Amniotic epithelial cell (primary cell): ENCODE data around the gene RETN.

Experiments used
- DNase-seq: peaks from one replicate; pipeline ENCODE4 v3.0.0-alpha.2; 2010; ENCODE audit warnings: low read depth

The RETN gene

GRCh38 chr19:7668842-7669241 lies at the start of gene RETN:
Gene RETN (plus strand): TSS chr19:7669049. CDS start chr19:7669327, 278 bp downstream.
- DNase-seq = no peak

GRCh38 chr19:7619671-7620441 lies 49.0 kb upstream of the RETN start:
- no peak for DNase-seq

GRCh38 chr19:7620442-7621412 lies 48.1 kb upstream of the RETN start:
- DNase-seq = no peak

- DNase-seq = no peak
Measured at GRCh38 chr19:7622933-7623685, 45.7 kb upstream of the RETN start.

GRCh38 chr19:7623725-7624603 lies 44.9 kb upstream of the RETN start:
- DNase-seq = no peak

GRCh38 chr19:7624810-7625209 lies 44.0 kb upstream of the RETN start:
- no peak for DNase-seq

GRCh38 chr19:7625763-7626372 lies 43.0 kb upstream of the RETN start:
- no peak for DNase-seq

GRCh38 chr19:7627166-7627565 lies 41.7 kb upstream of the RETN start:
- DNase-seq = no peak

- no peak for DNase-seq
Measured at GRCh38 chr19:7628589-7629311, 40.1 kb upstream of the RETN start.

GRCh38 chr19:7629347-7630054 lies 39.3 kb upstream of the RETN start, which contains the start of the genes PET100 and XAB2:
Gene PET100 (plus strand): TSS chr19:7629793. CDS start chr19:7629834, 41 bp downstream.
Gene XAB2 (minus strand): TSS chr19:7629545. CDS start chr19:7629527, 18 bp downstream.
- peak; percentile 98 for DNase-seq

- no peak for DNase-seq
Measured at GRCh38 chr19:7631577-7631976, 37.3 kb upstream of the RETN start.

- no peak for DNase-seq
Measured at GRCh38 chr19:7632340-7633203, 36.3 kb upstream of the RETN start.

- DNase-seq = no peak
Measured at GRCh38 chr19:7633698-7634097, 35.2 kb upstream of the RETN start, which contains the start of gene PCP2. Gene PCP2 (minus strand): TSS chr19:7633719. CDS start chr19:7633457, 262 bp downstream.

GRCh38 chr19:7635670-7636069 lies 33.2 kb upstream of the RETN start:
- DNase-seq = no peak

- DNase-seq = no peak
Measured at GRCh38 chr19:7636317-7636690, 32.5 kb upstream of the RETN start.

GRCh38 chr19:7636691-7637373 lies 32.0 kb upstream of the RETN start, which contains the start of gene STXBP2:
Gene STXBP2 (plus strand): TSS chr19:7637110. CDS start chr19:7637150, 40 bp downstream.
- peak; percentile 42 for DNase-seq
